HG02943 (cell line): Measurements from ENCODE around the gene RAB5IF.
"Not testable (repeated sequence)": the region's sequence is repeated elsewhere in the genome, so short reads cannot be mapped to it uniquely, and the experiment has no call there.

Experiments
- ATAC-seq: cut with Tn5 transposase; IDR thresholded peaks from one replicate; pipeline ENCODE4 v1.9.1; 2021; ENCODE audit warnings: mild to moderate bottlenecking, low read depth, moderate library complexity; ENCODE audit not compliant: unreplicated experiment

RAB5IF gene, protein sequence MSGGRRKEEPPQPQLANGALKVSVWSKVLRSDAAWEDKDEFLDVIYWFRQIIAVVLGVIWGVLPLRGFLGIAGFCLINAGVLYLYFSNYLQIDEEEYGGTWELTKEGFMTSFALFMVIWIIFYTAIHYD

DNA sequence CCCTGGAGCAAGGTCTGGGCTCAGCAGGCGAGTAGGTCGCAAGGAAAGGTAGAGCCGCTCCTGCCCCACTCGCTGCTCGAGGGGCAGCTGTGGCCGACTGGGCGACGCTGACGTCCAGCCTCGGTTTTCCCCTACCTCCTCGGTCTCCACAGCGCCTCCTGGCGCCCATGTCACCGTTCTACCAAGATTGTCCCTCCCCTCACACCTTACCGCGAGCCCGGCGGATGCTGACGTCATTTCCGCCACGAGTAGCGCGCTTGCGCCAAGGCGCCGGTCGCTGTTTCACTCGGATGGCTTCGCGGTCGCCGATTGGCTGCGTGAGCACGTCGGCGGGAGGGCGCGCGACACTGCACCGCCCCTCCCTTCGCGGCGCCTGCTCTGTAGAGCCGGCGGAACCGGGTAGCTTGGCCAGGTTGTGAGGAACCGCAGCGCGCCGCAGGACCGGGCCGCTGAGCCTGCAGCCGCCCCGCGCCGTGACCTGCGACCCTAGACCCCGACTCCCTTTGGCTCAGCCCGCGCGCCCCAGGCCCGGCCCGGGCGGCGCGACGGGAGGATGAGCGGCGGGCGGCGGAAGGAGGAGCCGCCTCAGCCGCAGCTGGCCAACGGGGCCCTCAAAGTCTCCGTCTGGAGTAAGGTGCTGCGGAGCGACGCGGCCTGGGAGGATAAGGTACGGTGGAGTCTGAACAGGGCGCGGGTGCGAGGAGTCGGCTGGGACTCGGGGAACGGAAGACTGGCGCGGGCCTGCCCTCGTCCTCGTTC, at the start of gene RAB5IF:
RAB5IF (plus strand) TSS at position 381 of the 759 bp plus-strand sequence; CDS start at position 554, 173 bp downstream.
- ATAC-seq: peak; percentile 76

DNA sequence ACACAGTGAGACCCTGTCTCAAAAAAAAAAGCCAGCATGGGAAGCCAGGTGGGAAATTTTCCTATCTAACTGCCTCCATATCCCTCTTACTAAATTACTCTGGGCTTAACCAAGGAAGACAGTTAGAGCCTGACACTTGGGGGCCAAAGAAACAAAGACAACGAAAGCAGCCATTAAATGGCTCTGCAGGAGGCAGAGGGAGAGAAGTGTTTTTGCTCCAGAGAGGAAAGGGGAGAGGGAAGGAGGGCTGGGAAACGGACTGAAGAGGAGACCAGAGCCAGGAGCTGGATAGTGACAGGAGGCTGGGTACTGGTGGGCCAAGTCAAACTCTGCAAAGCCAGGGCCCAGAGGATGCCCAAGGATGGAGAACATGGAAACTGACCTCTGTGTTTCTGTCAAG, 42.9 kb upstream of the RAB5IF start:
- no peak for ATAC-seq

DNA sequence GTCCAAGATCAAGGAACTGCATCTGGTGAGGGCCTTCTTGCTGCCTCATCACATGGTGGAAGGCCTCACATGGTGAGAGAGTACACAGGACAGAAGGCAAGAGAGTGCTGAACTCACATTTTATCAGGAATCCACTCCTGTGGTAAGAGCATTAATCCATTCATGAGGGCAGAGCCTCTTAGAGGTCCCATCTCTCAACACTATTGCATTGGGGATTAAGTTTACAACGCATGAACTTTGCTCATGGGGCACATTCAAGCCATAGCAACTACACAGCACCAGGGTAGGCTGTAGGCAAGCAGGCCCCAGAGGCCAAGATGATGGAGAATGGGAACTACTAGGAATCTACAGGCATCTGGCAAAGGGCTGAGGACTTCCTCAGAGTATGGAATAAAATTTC, 42.2 kb upstream of the RAB5IF start:
- no peak for ATAC-seq

DNA sequence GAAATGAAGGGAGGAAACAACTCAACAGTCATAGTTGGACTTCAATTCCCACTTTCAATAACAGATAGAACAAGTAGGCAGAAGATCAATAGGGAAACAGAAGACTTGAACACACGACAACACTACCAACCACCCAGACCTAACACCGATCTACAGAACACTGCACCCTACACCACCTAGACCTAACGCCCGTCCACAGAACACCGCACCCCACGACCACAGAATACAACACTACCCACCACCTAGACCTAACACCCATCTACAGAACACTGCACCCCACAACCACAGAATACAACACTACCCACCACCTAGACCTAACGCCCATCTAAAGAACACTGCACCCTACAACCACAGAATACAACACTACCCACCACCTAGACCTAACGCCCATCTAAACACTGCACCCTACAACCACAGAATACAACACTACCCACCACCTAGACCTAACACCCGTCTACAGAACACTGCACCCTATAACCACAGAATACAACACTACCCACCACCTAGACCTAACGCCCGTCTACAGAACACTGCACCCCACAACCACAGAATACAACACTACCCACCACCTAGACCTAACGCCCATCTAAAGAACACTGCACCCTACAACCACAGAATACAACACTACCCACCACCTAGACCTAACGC, 41.4 kb upstream of the RAB5IF start:
- ATAC-seq: not testable (repeated sequence)

DNA sequence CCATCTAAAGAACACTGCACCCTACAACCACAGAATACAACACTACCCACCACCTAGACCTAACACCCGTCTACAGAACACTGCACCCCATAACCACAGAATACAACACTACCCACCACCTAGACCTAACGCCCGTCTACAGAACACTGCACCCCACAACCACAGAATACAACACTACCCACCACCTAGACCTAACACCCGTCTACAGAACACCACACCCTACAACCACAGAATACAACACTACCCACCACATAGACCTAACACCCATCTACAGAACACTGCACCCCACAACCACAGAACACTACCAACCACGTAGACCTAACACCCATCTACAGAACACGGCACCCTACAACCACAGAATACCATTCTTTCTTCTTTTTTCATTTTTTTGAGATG, 40.9 kb upstream of the RAB5IF start:
- ATAC-seq: not testable (repeated sequence)

DNA sequence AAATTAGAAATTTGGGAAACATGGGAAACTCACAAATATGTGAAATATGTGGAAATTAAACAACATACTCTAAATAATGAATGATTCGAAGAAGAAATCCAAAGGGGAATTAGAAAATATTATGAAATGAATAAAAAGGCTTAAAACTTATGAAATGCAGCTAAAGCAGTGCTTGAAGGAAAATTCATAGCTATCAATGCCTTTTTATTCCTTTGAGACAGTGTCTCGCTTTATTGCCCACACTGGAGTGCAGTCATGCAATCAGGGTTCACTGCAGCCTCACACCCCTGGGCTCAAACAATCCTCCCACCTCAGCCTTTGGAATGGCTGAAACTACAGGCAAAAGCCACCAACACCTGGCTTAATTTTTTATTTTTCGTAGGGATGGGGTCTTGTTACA, 40.1 kb upstream of the RAB5IF start:
- no peak for ATAC-seq

DNA sequence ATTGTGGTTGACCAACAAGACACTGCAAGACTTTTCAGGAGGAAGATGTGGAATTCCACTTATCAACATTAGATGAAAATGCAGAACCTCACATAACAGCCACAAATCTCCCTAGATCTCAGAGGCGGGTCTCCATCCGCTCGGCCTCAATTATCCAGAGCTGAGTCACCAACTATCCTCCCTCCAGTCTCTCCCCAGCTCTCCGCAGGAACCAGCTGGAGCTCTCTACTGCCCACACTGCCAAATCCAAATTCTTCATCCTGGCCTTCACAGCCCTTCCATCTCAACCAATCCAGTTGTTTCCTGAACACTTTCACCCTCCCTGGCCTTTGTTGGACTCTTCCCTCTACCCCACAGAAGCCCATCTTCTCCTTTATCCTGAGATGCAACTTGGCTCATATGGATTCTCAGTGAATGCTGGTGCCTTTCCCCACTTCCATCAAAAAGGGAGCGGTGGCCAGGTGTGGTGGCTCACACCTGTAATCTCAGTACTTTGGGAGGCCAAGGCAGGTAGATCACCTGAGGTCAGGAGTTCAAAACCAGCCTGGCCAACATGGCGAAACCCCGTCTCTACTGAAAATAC, 35.6 kb upstream of the RAB5IF start:
- ATAC-seq: no peak

DNA sequence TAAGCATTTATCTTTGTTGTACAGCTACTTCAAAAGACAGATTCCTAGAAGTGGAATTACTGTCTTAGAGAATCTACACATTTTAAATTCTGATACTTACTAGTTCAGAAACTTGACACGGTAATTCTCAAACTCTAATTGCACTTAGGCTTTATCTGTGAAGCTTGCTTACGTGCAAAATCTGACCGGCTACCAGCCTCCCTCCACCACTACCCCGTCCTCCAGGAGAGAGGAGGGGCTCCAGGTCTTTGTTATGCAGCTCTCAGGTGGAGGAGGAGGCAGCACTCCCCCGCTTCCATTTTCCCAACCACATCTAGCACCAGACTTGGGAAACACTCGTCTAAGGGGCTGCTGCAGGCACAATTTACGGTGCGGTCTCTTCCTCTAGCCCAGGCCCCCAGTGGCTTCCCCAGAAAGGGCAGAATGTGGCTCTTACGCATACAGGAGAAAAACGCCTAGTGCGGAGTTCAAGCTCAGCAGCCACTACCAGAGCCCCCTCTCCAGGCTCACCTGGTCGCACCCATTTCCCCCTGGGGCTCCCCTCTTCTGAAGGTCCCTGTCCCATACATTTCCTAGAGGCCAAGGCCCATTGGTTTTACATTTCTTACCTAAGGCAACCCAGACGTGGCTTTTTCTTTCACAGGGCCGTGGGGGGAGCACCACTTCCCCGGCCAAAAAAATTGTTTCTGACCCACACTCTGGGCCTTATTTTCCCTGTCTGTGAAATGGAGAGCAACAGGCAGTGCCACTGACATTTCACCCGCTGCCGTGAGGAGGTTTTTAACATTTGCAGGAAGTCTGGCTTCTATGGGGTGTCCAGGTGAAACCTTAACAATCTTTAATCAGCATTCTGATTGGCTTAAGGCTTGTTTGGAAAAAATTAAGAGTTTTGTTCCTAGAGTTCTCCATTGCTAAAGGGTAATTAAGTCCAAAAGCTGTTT, 33.7 kb upstream of the RAB5IF start:
- ATAC-seq: no peak

DNA sequence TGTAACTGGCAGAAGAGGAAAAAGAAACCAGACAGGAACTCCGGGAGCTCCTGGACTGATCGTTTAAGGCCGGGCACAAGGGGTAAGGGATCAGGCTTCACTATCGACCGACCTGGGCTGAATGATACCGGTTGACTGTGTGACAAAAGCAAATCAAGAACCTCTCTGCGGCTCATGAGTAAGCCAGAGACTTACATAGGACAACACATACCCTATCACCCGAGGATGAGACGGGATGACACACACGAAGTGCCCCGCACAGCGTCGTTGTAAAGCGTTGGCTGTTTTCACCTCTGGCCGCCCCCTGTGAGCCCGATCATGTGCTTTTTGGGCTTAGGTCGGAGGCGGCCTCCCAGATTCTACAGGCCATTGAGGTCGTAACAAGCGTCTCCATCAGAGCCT, 32.9 kb upstream of the RAB5IF start:
- ATAC-seq: no peak

DNA sequence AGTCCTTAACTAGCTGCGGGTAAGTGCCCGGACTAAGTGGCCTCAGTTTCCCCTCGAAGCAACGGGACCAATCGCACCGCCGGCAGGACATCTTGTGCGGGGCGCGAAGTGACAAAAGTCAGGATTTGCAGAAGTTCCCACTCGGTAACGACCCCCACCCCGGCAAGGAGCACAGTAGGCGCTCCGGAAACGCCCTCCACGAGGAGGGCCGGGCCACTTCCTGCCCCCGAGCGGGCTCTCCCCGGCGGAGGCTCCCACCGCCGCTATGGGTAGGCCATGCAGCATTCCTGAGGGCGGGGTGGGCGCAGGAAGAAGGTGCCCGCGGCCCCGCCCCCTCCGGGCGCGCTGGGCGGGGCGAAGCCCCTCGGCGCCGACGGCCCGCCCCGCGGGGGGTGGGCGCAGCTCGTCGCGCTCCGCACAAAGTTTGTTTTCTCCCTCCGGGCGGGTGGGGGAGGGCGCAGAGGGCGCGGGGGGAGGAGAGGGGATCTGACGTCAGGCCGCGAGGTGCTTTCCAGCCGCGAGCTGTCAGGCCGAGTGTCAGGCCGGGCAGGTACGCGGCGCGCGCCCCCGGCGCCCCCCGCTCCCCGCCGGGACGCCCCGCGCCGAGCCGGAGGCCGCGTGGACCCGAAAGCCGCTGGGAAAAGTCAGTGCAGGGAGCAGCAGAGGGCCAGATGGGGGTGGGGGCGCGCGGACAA, 32.3 kb upstream of the RAB5IF start, which contains the start of gene TGIF2:
TGIF2 (plus strand) TSS at position 495 of the 695 bp plus-strand sequence. CDS start 5,178 bp downstream, outside the sequence.
- no peak for ATAC-seq

DNA sequence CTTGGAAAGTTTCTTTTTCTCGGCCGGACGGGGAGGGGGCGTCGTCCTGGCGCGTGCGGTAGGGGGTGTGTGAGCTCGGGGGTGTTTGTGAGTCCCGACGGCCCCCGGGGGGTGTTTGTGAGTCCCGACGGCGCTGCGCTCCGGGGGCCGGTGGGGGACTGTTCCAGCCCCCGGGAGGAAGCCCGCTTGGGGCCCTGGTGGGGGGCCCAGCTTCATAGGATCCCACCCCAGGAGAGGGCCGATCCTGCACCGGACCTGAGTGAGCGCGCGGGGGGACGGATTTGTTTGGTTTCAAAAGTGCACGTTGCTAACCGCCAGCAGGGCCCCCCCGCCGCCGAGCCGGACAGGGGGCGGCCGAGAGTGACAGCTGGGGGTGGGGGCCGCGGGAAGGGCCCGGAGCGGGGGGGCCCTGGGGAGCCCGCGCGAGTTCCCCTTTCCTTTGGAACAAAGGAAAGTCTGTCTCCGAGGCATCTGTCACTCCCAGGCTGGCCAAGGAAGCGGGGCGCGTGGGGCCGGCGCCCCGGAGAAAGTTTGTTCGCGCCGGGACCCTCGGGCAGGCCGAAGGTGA, 31.7 kb upstream of the RAB5IF start:
- ATAC-seq: no peak

DNA sequence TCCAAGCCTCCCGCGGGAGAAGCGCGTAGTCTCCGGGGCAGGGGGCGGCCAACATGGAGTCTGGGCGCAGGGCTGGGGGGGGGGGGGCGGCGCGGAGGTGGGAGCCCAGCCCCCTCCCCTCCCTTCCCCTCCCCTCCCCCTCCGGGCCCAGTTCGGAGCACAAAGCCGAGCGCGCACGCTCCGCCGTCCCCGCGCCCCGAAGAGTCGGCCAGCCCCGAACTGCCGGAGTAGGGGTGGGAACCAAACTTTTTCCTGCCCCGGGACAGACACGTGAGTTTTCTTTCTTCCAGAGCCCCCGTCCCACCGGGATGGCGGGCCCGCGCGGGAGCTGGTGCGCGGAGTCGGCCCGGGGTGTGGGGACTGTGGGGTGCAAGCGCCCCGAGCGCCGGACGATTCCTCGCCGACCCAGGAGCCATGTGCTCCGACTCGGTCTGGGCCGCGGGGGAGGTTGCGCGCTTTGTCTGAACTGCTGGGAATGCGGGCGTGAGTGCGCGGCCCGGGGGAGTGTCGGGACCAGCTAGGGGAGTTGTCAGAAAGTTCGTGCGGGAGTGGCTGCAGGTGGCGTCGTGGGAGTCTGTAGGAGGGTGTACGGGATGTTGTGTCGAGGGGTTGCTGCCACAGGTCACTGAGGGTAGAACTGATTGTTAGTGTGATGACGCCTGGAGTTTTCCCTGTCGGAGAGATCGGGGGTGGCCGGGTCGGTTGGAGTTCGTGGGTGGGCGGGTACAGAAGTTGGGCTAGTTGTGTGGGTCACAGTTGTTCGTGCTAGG, 31.0 kb upstream of the RAB5IF start:
- ATAC-seq: no peak

DNA sequence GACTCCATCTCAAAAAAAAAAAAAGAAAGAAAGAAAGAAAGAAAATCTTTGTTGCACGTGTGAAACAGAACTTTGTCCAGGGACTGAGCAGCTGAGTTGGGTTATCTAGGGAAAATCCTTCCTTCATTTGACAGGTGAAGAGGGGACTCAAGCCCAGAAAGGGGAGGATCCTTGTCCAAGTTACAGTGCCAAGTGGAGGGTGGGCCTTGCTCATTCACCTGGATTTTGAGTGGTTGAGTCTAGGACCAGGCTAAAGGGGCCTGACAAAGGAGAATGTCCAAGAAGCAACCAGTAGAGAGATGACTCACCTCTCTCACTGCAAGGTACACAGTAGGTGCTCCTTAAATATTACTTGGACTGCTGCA, 29.5 kb upstream of the RAB5IF start:
- ATAC-seq: no peak

DNA sequence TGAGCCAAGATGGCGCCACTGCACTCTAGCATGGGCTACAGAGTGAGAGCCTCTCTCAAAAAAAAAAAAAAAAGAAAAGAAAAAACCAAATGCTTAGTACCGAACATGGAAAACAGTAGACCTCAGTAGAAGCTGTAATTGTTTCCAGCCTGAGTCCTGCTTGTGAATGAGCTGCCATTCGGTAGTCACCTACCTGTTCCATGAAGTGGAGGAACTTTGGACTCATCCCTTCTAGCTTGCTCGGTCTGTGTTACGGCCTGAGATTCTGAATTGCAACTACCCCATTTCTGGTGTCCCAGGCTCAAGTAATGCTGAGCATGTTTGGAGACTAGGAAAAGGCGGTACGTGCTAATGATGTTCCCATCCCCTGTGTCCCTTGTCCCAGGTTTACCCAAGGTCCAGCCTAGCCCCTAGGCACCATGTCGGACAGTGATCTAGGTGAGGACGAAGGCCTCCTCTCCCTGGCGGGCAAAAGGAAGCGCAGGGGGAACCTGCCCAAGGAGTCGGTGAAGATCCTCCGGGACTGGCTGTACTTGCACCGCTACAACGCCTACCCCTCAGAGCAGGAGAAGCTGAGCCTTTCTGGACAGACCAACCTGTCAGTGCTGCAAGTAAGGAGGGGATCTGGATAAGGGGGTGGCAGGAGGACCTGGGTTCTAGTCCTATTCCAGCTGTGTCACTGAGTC, 27.1 kb upstream of the RAB5IF start:
- ATAC-seq: no peak

DNA sequence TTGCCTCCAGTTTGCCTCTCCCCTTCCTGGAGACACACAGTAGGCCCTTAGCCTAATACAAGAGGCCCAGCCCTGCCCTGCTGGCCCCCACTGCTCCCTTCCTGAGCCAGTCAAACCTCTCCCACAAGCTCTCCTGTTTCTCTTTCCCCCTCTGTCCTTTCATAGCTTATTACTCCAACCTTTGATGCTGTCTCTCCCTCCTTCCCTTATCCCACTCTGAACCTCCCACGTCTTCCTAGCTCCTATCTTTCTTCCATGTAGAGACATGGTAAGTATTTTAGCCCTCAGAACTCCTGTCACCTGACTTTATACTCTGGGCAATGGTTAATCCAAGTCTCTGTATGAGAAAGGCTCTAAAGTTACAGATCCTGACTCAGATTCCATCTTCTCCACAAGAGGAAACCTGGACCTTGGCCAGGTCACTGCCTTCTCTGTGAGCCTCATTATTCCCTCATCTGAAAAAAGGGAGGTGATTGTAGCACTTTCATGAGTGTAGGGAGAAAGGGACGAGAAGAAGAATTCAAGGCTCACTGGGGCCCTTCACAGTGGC, 25.5 kb upstream of the RAB5IF start:
- ATAC-seq: no peak

DNA sequence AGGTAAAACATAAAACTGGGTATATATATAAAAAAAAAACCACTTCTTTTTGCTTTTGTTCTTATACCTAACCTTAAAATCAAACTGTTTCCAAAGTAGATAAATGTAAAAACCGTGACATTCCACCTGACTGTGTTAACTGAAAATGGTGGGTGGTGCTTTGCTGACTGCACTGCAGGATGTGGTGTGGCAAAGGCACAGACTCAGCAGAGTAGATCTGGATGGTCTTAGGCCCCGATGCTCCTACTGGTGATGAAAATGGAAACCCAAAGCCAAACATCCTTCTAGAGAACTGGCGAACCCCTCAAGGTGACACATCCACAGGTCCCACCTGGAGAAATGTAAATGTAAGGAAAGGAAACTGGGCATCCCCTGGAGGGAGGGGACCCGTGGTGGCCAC, 23.3 kb upstream of the RAB5IF start:
- no peak for ATAC-seq

DNA sequence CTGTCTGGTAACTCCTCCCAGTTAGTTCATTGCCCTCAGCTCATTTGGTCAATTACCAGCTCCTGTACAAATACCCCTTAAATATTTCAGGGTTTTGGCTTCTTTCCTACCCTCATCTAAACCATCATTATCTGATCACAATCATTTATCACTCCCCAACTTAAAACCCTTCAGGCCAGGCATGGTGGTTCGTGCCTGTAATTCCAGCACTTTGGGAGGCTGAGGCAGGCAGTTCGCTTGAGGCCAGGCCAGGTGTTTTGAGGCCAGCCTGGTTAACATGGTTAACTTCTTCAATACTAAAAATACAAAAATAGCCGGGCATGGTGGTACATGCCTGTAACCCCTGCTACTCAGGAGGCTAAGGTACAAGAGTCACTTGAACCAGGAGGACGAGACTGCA, 22.8 kb upstream of the RAB5IF start:
- ATAC-seq: no peak

DNA sequence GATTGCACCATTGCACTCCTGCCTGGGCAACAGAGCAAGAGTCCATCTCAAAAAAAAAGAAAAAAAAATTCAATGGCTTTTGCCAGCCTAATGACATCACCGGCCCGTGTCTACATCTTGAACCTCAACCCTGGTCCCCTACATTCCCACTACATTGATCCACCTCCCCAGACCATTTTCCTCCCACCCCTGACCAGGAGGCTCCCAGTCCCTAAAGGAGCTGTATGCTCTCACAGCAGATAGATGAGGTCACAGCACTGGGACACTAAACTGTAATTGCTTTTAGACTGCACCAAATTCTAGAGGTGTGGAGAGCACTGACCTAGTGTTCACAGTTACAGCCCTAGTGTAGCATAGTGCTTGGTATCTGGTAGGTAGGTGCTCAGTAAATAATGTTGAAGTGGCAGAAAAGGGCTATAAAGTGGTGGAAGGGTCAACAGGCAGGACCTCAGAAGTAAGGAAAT, 21.5 kb upstream of the RAB5IF start:
- ATAC-seq: no peak
